B cell (primary cell): ENCODE results near the gene SFTPA2.
"Not testable (repeated sequence)": the region's sequence is repeated elsewhere in the genome, so short reads cannot be mapped to it uniquely, and the experiment has no call there.

ENCODE experiments used
- CTCF ChIP-seq: fragments of 200-600 bp; IDR thresholded peaks from one replicate; pipeline ENCODE4 v1.8.0; 2022; ENCODE audit warnings: antibody characterized with exemption, mild to moderate bottlenecking
- EZH2 ChIP-seq: IDR thresholded peaks from 2 replicates; pipeline ENCODE4 v1.6.1; 2012; ENCODE audit warnings: borderline replicate concordance, low read depth, mild to moderate bottlenecking, moderate library complexity, low read length; ENCODE audit not compliant: insufficient read depth, poor library complexity, severe bottlenecking

- TF ChIP-seq CTCF, EZH2: not testable (repeated sequence)
Observed at GRCh38 chr10:79528261-79528660, 31.9 kb downstream of the SFTPA2 start.
